Mammary epithelial cell (primary cell): ENCODE measurements around the gene OGFR.

Experiments used
- CTCF ChIP-seq, 2 donors: IDR thresholded peaks in 1 of 2; conservative IDR thresholded peaks in 1 of 2; 2 replicates each; pipeline ENCODE4 v1.5.1; 2011 to 2012; ENCODE audit warnings: inconsistent platforms in 2 of 2, low read length in 2 of 2, mild to moderate bottlenecking in 2 of 2, control low read depth in 1 of 2, low read depth in 1 of 2; ENCODE audit not compliant: insufficient read depth in 1 of 2; ENCODE audit errors: extremely low read depth in 1 of 2
- EZH2 ChIP-seq: IDR thresholded peaks from 2 replicates; pipeline ENCODE4 v1.6.1; 2012; ENCODE audit warnings: low read length, inconsistent platforms, borderline replicate concordance

GRCh38 chr20:62834967-62835730, 30.5 kb downstream of the OGFR start:
- no peak for TF ChIP-seq CTCF (conservative IDR thresholded peaks at IDR 0.05 in 1 of 2, IDR thresholded peaks at IDR 0.05 in 1 of 2; ENCODE audit: extremely low read depth in 1 of 2, insufficient read depth in 1 of 2, low read depth in 1 of 2, low read length in 2 of 2)
- TF ChIP-seq EZH2, result no peak
